GM18507 (cell line): ENCODE results near the gene CRADD.
"Not testable (repeated sequence)": the region's sequence is repeated elsewhere in the genome, so short reads cannot be mapped to it uniquely, and the experiment has no call there.

Experiments
- DNase-seq: peaks from one replicate; pipeline ENCODE4 v3.0.0; 2011; ENCODE audit warnings: low read depth; ENCODE audit not compliant: insufficient read length; ENCODE audit errors: extremely low spot score
- FAIRE-seq: peaks from 2 replicates; lab custom pipeline; 2011; peaks lifted over from hg19 to GRCh38; lab: Jason Lieb, UNC

CRADD gene

DNA sequence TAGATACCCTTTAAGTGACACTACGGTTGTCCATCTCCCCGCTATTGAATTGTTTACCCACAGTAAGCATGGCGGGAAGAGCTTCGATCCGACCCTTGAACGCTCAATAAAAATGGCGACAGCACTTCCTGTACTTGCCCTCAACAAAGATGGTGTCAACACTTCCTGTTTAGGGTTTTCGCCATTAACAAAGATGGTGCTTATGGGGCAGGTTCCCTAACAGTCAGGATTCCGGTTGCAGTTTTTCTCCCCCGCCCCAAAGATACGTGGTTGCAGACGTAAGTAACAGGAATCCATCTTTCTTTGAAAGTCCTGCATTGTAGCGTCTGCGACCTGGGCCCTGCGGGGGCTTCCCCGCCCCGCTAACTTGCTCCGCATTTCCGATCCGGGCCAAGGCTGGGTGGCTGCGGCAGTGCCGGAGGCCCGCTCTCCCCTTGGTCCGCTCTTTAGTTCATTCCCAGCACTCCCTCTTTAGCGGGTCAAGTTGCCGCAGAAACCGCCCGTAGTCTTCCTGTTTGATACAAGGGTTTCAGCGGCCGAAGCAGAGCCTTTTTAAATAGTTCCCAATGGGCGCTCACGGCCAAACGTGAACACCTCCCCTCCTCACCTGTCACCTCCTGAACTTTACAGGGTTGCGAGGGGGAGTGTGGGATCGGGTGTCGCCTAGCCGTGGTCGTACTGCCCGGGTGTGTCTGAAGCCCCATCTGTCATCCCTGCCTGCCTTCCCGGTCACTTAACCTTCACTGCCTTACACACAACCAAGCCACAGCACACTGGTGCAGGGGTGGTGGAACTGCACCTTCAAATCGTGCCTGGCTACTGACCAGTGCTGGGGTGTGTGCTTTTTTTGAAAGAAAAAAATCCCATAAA, at the start of gene CRADD:
Gene CRADD (plus strand): TSS at position 181 of the 870 bp plus-strand sequence.
- FAIRE-seq (peak; percentile 95), DNase-seq (peak; percentile 67)

GRCh38 chr12:93632383-93632782, 44.8 kb upstream of the CRADD start:
- DNase-seq (no peak), FAIRE-seq (no peak)

GRCh38 chr12:93634416-93634815, 42.8 kb upstream of the CRADD start:
- DNase-seq (no peak), FAIRE-seq (no peak)

DNA sequence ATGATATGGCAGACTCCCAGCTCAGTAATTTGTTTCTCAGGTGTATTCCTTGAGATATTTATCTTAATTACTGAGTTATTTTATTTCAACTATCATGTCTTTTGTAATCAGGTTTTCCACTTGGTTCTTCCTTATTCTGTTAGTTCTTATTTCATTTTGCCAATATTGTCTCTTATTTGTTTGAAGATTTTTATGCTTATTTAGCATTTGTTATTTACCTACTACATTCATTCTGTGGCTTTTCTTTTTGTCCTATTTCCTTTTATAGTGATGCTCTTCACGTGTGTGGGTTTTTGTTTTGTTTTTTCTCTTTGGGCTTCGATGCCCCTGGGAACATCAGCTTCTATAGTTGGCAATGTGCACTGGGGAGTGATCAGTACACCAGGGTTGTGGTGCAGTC, 40.5 kb upstream of the CRADD start:
- FAIRE-seq = no peak
- no peak for DNase-seq

DNA sequence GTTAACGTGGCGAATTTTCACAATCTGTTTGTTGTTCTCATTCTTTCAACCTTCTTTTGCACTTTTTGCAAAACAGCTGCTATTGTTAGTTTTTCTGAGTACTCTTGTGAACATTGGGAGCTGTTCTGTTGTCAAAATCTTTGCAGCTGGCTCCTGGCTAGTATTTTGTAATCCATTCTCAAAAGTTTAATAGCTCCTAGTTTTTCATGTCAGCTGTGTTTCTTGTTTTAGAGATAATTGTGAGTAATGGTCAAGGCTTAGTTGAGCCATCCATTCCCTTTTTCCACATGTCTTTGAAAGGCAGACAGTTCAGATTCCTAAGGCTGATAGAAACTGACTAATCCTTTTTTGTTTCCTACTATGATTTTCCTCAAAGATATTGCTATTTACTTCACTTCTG, 39.1 kb upstream of the CRADD start:
- FAIRE-seq (no peak), DNase-seq (no peak)

GRCh38 chr12:93638954-93639353, 38.2 kb upstream of the CRADD start:
- FAIRE-seq (no peak), DNase-seq (no peak)

DNA sequence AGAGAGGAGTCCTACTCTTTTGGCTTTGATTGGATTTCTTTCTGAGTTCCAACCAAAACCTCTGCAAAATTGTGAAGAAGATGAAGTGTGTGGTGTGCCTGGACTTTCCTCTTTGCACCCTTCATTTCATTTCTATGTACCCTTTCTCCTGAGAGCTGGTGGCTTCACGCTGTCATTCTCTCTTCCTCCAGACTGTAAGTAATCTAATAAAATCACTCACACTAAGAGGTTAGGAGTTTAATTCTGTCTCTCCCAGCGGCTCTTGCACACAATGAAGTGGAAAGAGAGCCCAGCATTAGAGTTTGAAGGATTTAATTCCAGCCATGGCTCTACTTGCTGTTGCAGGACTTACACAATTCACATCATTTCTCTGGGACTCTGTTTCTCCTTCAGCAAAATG, 37.8 kb upstream of the CRADD start:
- DNase-seq (no peak), FAIRE-seq (no peak)

DNA sequence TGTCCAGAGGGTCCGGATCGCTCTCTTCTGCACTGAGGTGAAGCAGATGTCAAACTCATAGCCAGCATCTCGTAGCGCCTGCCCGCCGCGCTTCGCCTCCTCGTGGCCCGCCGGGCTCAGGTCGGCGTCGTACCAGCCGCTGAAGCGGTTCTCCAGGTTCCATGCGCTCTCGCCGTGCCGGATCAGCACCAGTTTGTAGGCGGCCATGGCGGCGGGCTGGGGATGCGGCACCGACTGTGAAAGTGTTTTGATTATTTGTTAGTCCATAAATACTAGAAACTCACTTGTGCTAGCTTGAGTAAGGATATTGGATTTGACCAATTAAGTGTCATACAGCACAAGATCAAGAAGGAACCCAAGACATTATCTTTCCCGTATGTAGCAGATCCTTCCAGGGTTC, 35.8 kb upstream of the CRADD start:
- DNase-seq, FAIRE-seq: not testable (repeated sequence)

DNA sequence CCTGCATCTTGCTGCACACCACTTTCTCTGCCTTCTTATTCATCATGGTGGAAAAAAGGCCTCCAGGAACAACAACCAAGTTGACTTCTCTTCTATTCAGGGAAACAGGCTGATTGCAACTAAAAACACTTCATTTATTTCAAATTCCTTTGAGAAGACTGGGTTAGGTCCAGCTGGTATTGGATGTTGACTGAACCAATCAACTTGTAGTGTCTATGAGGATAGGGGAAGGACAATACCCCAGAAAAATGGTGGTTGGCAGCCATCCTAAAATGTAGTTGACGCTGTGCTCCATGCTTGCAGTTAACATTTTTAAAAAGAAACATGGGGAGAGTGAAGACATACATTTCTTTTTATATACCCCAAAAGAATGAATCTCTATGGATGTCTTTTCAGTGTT, 34.4 kb upstream of the CRADD start:
- DNase-seq (no peak), FAIRE-seq (no peak)

GRCh38 chr12:93645702-93646101, 31.5 kb upstream of the CRADD start:
- DNase-seq (no peak), FAIRE-seq (no peak)

DNA sequence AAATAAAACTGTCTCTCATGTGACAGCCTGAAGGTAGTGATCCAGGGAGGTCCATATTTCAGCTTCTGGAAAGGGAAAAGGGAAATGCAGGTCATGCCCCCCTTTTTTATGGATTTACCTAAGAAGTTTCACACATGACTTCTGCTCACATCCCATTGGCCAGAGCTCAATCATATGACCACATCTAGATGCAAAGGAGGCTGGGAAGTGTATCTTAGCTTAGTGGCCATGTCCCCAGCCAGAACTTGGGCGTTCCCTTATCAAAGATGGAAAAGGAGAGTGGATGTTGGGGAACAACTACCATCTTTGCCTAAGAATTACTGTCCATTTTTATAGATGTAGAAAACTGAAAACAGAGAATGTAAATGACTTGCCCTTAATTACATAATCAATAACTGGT, 26.5 kb upstream of the CRADD start:
- no peak for FAIRE-seq
- no peak for DNase-seq

GRCh38 chr12:93653079-93653478, 24.1 kb upstream of the CRADD start:
- FAIRE-seq = no peak
- DNase-seq = no peak

GRCh38 chr12:93653712-93654111, 23.5 kb upstream of the CRADD start:
- DNase-seq (no peak), FAIRE-seq (no peak)

GRCh38 chr12:93654421-93654820, 22.8 kb upstream of the CRADD start:
- no peak for FAIRE-seq

GRCh38 chr12:93657071-93657470, 20.1 kb upstream of the CRADD start:
- FAIRE-seq (no peak), DNase-seq (no peak)

More at GRCh38 chr12:93654421-93654820, 22.8 kb upstream of the CRADD start:
- no peak for DNase-seq

DNA sequence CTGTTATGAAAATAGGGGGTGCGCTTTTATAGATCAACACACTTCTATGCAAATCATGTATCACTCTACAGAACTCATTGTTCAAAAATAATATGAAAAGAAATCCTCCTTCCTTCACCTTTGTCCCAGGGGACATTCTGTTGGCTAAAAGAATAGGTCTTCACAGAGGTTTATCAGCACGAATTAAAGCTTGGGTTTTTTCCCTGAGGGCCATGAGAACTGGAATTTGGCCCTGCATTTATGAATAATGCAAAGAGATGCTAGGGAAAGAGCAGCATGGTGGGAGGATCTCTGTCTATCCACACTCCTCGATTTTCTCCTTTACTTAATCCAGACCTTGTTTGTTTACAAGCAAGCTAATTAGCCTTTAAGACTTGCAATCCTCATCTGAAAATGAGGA, 16.2 kb upstream of the CRADD start:
- DNase-seq (no peak), FAIRE-seq (no peak)

- DNase-seq (no peak), FAIRE-seq (no peak)
Observed at GRCh38 chr12:93663006-93663728, 14.0 kb upstream of the CRADD start.

DNA sequence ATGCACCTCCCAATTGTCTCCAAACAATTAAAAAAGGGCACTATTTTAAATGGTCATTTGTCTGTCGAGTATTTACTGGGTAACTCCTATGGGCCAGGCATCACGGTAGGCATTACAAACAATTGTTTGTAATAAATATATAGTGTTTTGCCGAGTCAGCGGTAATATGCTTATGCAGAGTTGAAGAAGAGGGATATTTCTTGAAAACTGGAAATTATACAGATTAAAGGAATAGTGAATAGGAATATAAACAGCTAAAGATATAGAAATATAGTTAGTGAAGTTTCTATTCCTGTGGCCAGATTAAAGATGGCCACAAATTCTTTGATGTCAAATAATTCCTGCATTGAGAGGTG, 13.5 kb upstream of the CRADD start:
- DNase-seq = no peak
- FAIRE-seq = no peak

DNA sequence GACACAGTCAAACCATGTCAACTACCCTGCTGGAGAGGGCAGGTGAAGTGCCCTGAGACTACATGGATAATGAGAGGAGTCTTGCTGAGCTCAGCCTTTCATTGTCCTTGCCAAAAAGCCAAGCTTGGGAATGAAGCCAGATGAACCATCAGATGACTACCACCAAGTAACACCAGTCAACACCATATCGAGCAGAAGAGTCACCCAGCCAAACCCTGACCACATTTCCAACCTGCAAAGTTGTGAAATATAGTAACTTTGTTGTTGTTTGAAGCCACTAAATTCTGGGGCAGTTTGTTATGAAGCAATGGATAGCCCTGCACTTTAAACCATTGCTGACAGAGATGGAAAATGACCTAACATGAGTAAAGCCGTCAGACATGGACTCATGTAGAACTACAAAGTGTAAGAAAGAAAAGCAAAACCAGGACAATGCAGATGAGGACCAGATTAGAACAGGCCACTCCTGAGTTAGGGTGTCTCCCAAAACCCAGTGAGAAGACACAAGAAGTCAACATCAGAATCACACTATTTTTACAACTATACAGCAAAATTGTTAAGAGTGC, 12.5 kb upstream of the CRADD start:
- FAIRE-seq = no peak
- no peak for DNase-seq

- FAIRE-seq (no peak), DNase-seq (no peak)
Observed at GRCh38 chr12:93667672-93668071, 9.5 kb upstream of the CRADD start.
